Kidney (tissue), 14 donors: Measurements from ENCODE around the gene VENTX. TPM values are rescaled to one million over a fixed set of nuclear protein-coding genes. Genes with fewer than 3 reads are reported as not detected.

Source experiments
- DNase-seq, 5 donors: peaks; one replicate each; pipeline ENCODE4 v3.0.0-alpha.2; 2013 to 2020
- FAIRE-seq: peaks from 2 replicates; lab custom pipeline; 2012; peaks lifted over from hg19 to GRCh38; lab: Jason Lieb, UNC
- H3K27ac ChIP-seq, 2 donors: one replicate each; pipeline ENCODE4 v1.7.0; 2013; ENCODE audit warnings: low read depth in 2 of 2, low read length in 2 of 2, inconsistent platforms in 1 of 2
- H3K27me3 ChIP-seq: one replicate; pipeline ENCODE4 v1.7.1; 2013; ENCODE audit warnings: low read length, inconsistent platforms; ENCODE audit not compliant: control insufficient read depth, insufficient read depth
- H3K36me3 ChIP-seq, 3 donors: one replicate each; pipeline versions ENCODE4 v1.7.0 to v1.7.1; 2013; ENCODE audit warnings: low read length in 3 of 3, control low read depth in 1 of 3, inconsistent platforms in 1 of 3; ENCODE audit not compliant: insufficient read depth in 3 of 3, control insufficient read depth in 2 of 3
- H3K4me1 ChIP-seq, 3 donors: one replicate each; pipeline versions ENCODE4 v1.7.0 to v1.7.1; 2013; ENCODE audit warnings: low read length in 3 of 3, inconsistent platforms in 1 of 3, low read depth in 1 of 3; ENCODE audit not compliant: control insufficient read depth in 2 of 3, insufficient read depth in 2 of 3
- H3K4me3 ChIP-seq, 3 donors: one replicate each; pipeline versions ENCODE4 v1.7.0 to v1.8.1; 2013; ENCODE audit warnings: low read length in 3 of 3, control low read depth in 1 of 3, inconsistent platforms in 1 of 3
- H3K9ac ChIP-seq, 3 donors: one replicate each; pipeline versions ENCODE4 v1.7.0 to v1.7.1; 2013; ENCODE audit warnings: low read length in 3 of 3, control low read depth in 1 of 3, inconsistent platforms in 1 of 3
- H3K9me3 ChIP-seq, 3 donors: one replicate each; pipeline versions ENCODE4 v1.7.0 to v1.7.1; 2013; ENCODE audit warnings: low read length in 3 of 3, control low read depth in 1 of 3, inconsistent platforms in 1 of 3; ENCODE audit not compliant: control insufficient read depth in 2 of 3, insufficient read depth in 1 of 3
- CTCF ChIP-seq: IDR thresholded peaks from 3 replicates; pipeline ENCODE4 v1.5.1; 2012; ENCODE audit warnings: mild to moderate bottlenecking, moderate library complexity, borderline replicate concordance; ENCODE audit not compliant: insufficient read depth; ENCODE audit errors: extremely low read depth
- intact Hi-C: fragments of 100-400 bp; cut with DNase I; formaldehyde crosslinking; loops from one replicate; pipeline ENCODE4 v1.11.1; 2022
- polyA plus RNA-seq: library from polyadenylated mRNA; stranded (reverse); fragments of 350-450 nt; fragmentation: Illumina TruSeq; extraction: RNeasy Lipid Tissue Mini Kit (QIAGEN cat#74804); gene quantifications from one replicate; pipeline ENCODE4 v1.2.3, GENCODE V29; 2014; ENCODE audit warnings: low read depth, low replicate concordance; ENCODE audit not compliant: insufficient read depth
- total RNA-seq: library from RNA; stranded (reverse); fragmentation: NEBNext Ultra II Directional; extraction: Animal tissue kit (Norgen Biotek cat#: 25700); gene quantifications from one replicate; pipeline ENCODE4 v1.2.1, GENCODE V29; 2021
- donor health status: control.
- donor health status: control.
- donor health status: control.
- donor health status: control.
- donor health status: control.
- donor health status: DM: yes; HTN: yes; CAD: no.
- donor health status: Normal renal cell carcinoma (clear cell type).

VENTX gene
- total and polyA plus RNA-seq, 2 donors from 2014 or later, result 0.39 to 3.3 TPM

- H3K4me3 ChIP-seq, result no peak overlapping the region
- no peak for TF ChIP-seq CTCF
- no peak for FAIRE-seq
- DNase-seq, result peak in 2 of 5 donors; percentile 48 to 78
- H3K4me1 ChIP-seq, result peaks cover 0 to 4% (median 0%) of the 10 kb centered on the region in 3 donors
- peaks cover 17% of the 10 kb centered on the region for H3K27me3 ChIP-seq
- intact Hi-C loops, result no loop called here
- H3K9me3 ChIP-seq, result no peaks in the 10 kb centered on the region
- H3K9ac ChIP-seq, result no peak overlapping the region
- H3K36me3 ChIP-seq, result no peaks in the 10 kb centered on the region
- no peak overlapping the region for H3K27ac ChIP-seq
Observed at GRCh38 chr10:133236401-133237240, 1.0 kb upstream of the VENTX start.

DNA sequence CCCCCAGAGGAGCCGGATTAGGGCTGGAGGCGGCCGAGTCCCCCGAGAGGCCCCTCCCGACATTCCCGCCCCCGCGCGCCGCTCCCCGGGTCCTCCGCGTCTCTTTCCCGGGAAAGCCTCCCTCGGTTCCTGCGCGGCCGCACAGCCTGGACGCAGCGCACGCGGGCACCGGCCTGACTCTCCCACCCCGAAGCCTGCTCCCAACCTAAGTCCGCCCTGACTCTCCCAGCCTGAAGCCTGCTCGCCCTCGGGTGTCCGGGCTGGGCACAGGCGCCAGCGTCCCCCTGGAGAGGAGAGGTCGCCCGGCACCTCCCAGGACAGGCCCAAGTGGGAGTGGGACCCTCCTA, 441 bp upstream of the VENTX start:
- H3K4me3 ChIP-seq, result no peak overlapping the region
- no peak for FAIRE-seq
- no peak for DNase-seq
- H3K9ac ChIP-seq, result no peak overlapping the region
- no peak overlapping the region for H3K27ac ChIP-seq
- H3K9me3 ChIP-seq, result no peaks in the 10 kb centered on the region
- no peaks in the 10 kb centered on the region for H3K36me3 ChIP-seq
- TF ChIP-seq CTCF, result no peak
- intact Hi-C loops, result no loop called here
- peaks cover 11% of the 10 kb centered on the region for H3K27me3 ChIP-seq
- H3K4me1 ChIP-seq, result peaks cover 0 to 4% (median 0%) of the 10 kb centered on the region in 3 donors

GRCh38 chr10:133238466-133238804, 780 bp downstream of the VENTX start:
- TF ChIP-seq CTCF, result no peak
- peaks cover 7% of the 10 kb centered on the region for H3K27me3 ChIP-seq
- no peak overlapping the region for H3K9ac ChIP-seq
- H3K36me3 ChIP-seq, result peaks cover 0 to 2% (median 0%) of the 10 kb centered on the region in 3 donors
- DNase-seq, result no peak
- no peak overlapping the region for H3K27ac ChIP-seq
- FAIRE-seq, result no peak
- peaks cover 0 to 4% (median 0%) of the 10 kb centered on the region in 3 donors for H3K4me1 ChIP-seq
- H3K4me3 ChIP-seq, result no peak overlapping the region
- H3K9me3 ChIP-seq, result no peaks in the 10 kb centered on the region
- intact Hi-C loops, result no loop called here
